GM18502 (cell line): ENCODE measurements around the gene METTL23.
"Not testable (repeated sequence)": the region's sequence is repeated elsewhere in the genome, so short reads cannot be mapped to it uniquely, and the experiment has no call there.

Experiments used
- ATAC-seq: cut with Tn5 transposase; IDR thresholded peaks from one replicate; pipeline ENCODE4 v1.9.1; 2021; ENCODE audit warnings: mild to moderate bottlenecking; ENCODE audit not compliant: unreplicated experiment, poor library complexity

The METTL23 gene

DNA sequence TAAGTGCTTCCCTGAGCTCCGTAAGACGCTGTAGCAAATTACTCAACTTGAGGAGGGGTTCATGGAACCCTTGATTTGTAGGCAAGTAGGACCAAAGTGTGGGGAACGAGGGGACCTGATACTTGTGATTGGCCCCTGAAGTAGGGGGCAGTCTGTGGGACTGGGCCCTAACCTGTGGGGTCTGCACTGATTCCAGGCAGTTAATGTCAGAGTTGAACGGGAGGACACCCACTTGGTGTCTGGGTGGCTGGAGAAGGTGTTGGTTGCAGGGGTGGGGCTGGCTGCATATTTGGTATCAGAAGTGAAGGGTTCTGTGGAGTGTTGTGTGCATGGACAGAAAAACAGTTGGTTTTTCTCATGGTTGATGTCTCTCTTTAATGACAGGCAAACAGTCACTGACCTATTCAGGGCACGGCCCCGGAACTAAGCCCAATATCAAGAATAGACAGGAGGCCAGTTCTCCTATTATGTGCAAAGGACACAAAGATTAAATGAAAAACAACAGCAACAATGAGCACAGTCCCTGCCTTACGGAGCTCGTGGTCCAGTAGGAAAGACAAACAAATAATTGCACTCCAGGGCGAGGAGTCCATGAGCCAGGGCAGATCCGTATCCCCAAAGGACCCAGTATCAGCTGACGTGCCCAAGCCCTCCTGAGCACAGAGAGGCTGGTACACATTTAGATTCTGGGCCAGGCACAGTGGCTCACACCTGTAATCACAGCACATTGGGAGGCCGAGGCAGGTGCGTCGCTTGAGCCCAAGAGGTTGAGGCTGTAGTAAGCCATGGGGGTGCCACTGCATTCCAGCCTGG is 35.1 kb upstream of the METTL23 start:
- ATAC-seq = no peak

DNA sequence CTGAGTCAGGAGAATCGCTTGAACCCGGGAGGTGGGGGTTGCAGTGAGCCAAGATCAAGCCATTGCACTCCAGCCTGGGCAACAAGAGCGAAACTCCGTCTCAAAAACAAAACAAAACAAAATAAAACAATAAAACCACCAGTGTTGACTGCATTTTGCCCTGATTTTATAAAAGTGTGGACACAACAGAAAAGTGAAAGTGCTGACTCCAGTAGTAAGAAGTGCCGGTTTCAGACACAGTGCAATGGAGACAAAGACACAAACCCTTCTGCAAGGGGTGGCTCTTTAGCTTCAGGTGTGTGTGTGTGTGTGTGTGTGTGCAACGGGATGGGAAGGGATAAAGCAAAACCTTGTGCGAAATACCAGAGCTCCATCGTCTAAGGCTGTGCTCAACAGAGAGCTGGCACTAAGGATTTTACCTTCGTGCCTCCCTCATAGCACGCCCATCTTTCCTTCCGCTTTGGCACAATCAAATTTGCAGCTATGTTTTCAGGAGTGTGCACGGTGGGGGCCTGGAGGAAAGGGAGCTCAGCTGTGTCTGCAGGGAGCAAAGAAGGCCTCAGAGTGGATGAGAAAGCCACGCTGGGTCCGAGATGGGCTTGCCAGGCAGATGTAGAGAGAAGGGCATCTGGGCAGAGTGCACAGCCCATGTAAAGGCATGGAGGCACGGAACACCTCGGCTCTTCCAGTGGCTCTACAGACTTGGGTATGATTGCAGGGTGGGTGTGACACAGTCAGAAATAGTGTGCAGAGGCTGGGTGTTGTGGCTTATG is 31.4 kb upstream of the METTL23 start:
- ATAC-seq = no peak

DNA sequence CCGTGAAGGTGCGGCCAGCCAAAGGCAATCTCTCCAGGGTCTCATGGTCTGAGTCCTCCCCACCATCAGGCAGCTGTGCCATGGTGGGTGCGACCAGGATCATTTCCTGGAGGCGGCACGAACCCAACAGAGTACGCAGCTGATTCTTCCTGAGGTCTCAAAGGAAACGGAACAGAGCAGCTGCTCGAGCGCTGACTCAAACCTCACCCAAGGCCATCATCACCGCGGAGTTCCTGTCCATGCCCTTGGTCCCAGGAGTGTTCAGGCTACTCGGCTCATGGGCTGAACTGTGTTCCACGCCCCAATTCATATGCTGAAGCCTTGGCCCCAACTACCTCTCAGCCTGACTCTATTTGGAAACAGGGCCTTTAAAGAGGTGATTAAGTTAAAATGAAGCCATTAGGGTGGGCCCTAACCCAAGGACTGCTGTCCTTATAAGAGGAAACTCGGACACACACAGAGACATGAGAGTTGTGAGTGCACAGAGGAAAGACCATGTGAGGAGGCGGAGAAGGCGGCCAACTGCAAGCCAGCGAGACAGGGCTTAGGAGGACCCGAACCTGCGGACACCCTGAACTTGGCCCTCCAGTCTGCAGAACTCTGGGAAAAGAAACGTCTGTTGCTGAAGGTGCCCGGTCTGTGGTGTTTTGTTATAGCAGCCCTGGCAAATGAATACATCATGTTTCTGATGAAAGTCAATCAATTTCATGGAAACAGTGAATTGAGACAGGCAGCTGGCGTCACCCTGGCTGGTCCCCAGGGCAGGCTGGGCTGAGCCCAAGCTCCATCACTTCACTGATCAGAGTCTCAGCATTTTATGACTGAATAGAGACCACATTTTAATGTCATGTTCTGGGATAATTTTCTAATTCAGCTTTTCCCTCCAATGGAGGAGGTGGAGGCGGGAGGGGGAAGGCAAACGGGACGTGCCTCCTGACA is 29.6 kb upstream of the METTL23 start:
- ATAC-seq = peak; percentile 55

DNA sequence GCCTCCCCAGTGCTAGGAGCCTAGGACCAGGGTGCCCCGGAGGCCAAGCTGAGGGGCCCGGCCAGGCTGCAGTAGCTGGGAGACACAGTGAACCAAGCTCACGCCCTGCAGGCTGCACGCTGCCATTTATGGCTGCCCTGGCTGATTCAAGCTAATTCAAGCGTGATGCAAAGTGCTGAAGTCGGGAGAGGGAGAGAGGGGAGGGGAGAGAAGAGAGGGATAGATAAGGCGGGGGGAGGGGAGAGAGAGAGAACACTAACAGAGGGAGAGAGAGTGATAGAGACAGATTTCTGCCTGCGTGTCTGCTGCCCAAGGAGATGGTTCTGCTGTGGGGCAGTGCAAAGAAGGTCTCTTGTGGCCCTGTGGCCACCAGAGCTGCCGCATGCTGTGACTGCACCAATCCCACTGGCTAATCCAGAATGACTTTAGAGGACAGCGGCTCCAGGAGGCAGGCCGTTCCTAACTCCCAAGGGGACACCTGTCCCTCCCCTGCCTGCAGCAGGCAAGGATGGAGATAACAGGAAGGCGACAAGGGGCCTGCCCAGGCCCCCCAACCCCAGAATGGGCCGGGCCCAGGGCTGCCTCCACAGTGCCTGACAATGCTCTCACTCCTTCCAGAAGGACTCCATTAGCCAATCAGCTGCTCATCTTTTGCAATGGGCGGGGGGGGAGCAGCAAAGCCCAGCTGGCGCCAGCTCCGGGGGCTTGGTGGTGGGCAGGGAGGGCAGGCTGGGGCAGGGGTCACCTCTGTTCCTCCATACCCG is 28.8 kb upstream of the METTL23 start:
- no peak for ATAC-seq

DNA sequence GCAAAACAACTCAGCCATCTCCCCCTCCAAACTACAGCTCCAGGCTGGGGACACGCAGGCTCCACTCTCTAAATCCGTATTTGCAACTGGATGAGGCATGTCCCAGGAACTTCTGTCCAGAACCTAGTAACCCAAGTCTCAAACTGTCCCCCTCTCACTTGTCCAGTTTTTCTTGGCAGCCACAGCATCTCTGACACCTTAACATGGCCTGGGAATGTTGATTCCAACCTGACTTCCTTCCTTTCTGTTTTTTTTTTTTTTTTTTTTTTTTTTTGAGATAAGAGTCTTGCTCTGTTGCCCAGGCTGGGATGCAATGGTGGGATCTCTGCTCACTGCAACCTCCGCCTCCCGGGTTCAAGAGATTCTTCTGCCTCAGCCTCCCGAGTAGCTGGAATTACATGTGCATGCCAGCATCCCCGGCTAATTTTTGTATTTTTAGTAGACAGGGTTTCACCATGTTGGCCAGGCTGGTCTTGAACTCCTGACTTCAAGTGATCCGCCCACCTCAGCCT is 28.1 kb upstream of the METTL23 start:
- ATAC-seq = not testable (repeated sequence)

DNA sequence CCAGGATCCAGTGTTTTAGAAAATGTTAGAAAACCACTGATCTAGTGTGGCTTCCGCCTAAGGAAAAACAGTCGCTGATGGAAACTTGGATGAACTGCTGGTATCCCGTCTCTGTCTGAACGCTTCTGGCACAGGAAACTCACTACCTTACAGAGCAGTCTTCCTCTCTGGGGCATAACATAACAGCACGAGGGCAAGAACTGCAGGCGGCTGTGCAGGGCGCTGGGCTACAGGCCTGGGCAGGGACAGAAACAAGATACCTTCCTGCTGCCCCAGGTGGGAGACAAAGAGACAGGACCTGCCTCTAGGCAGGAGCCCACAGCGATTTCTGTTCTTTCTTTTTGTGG is 26.4 kb upstream of the METTL23 start:
- no peak for ATAC-seq

DNA sequence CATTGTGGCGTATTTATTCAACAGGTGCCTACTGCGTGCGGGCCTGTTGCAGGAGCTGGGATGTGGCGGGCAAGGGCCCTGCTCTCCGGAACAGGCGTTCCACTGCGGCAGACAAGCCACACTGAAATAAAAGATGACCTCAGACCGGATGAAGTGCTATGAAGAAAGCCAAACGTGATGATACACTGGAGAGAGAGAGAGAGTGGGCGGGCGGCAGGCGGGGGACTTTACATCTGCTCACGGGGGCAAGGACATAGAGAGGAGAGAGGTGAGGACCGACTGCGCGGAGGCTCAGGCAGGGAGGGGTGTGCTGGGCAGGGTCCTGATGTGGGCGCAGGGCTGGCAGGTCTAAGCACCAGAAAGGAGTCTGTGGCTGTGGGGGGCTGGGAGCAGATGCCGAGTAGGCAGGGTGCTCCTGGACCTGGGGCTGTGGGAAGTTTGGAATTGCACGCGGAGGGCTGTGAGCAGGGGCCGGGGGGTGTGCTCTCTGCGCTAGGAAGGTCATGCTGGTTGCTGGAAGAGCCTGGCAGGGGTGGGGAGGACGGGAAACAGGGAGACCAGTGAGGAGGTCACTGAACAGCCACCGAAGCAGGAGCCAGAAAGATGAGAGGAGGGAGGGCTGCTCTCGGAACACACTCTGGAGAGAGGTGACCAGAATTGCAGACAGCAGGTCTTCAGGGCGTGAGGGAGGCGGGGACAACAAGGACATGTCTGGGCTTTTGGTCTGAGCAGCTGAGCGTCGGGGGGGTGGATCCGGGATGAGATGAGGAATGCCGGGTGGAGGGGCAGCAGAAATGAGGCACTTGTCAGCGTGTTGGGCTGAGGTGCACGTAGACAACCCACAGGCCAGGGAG is 25.8 kb upstream of the METTL23 start:
- no peak for ATAC-seq

DNA sequence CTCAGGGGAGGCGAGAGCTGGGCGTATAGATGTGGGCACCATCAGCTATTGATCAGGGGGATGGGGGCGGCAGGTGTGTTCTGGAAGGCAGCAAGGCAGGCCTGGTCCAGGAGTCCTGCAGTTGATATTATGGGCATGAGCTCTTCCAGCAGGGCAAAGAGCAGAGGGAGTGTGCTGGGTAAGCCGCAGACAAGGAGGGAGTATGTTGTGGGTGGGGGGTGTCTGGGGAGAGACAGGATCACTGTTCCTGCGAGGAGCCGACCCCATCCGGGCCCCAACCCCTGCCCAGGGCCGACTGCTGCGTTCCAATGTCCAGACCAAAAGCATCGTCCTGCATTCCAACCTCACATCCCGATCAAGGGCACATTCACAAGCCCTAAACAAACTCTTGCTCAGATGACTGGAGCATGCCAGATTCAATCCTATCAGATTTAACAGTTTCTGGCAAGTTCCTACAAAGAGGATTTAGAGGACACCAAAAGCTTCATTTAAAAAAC is 25.1 kb upstream of the METTL23 start:
- ATAC-seq = no peak

DNA sequence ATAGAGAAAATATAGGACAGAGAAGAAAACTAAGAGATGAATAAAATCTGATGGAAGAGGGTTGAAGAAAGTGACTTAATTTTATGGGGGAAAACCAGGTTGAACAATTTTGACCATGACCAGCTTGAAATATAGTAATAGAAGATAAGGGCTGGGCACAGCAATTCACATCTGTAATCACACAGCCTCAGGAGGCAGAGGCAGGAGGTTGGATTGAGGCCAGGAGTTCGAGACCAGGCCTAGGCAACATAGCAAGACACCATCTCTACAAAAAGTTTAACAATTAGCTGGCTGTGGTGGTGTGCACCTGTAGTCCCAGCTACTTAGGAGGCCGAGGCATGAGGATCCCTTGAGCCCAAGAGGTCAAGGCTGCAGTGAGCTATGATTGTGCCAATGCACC is 24.6 kb upstream of the METTL23 start:
- no peak for ATAC-seq

DNA sequence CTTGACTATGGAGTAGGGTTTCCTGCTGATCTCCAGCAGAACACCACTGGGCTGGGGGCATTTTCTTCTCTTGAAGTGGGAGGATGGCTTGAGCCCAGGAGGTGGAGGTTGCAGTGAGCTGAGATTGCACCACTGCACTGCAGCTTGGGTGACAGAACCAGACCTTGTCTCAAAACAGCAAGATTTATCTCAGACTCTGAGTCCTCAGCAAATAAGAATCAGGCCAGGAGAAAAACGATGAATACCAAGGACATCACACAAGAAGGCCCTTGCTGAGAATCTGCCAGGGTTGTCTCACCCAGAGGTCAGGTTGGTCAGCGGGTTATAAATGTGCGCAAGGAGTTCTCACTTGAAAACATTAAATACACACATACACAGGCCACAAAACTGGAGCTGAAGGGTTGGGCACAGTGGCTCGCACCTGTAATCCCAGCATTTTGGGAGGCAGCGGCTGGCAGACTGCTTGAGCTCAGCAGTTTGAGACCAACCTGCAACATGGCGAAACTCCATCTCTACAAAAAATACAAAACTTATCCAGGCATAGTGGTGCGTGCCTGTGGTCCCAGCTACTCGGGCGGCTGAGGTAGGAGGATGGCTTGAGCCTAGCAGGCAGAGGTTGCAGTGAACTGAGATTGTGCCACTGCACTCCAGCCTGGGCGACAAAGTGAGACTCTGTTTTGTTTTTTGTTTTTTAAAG is 23.6 kb upstream of the METTL23 start:
- no peak for ATAC-seq

DNA sequence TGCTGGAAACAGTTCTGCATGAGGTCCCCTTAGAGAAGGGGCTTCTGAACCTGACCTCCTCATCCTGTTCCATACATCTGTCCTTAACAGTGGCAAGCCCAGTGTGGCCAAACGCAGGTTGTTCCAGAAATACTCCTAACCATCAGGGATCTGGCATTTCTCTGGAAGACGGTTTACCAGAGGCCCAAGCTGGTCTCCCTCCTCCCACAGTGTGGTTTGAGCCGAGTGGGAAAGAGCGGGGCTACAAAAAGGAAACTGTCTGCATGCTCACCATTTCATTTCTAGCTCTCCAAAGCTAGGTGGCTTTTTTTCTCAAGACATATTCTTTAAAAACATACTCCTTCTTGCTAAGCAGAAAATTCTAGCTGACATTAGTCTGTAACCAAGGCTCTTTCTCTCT is 21.8 kb upstream of the METTL23 start:
- ATAC-seq = no peak

DNA sequence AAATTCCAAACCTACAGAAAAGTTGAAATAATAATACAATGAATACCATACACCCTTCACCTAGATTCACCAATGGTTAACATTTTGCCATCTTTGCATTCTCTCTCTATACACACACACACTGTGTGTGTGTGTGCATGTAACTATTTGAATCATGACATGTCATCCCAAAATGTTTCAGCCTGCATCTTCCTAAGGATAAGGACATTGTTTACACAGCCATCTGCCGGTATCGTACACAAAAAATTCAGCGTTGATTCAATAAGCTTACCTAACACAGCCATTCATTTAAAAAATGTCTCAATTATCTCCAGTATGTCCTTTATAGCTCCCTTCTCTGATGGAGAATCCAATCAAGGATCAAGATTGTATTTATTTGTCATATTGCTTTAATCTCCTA is 19.8 kb upstream of the METTL23 start:
- no peak for ATAC-seq

DNA sequence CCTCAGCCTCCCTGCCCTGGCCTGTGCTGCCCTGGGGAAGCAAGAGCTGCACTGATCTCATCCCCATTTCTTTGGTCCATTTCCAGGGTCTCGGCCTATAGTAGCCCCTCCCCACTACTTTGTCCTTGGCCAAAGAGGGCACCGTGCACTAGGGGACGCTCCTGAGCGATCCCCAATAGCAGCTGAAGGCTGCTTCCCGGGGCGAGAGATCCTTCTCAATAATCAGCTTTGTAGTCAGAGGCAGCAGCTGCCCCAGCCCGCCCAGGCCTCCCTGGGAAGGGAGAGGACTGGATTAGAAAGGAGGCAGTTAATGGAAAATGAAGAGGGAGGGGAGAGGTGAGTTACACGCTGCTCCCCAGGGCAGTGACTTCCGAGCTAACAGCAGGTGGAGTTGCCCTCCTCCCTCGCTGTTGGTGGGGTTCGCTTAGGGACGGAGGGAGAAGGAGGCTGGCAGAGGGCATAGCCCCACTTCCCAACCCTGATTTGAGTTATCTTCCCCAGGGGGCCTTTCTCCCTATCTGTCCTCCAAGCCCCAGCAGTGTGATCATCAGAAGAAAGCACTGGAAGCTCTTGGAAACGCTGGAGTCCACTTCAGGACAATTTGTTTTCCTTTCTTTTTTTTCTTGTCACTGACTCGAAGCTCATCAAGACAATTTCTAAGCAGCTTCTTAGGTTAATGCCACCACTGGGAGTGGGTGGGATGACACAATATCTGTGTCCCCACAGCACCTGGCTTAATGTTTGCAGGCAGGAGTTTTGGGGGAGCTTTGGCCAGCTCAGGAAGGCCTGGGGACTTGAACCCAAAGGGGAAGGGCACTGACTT is 18.4 kb upstream of the METTL23 start:
- ATAC-seq = no peak

DNA sequence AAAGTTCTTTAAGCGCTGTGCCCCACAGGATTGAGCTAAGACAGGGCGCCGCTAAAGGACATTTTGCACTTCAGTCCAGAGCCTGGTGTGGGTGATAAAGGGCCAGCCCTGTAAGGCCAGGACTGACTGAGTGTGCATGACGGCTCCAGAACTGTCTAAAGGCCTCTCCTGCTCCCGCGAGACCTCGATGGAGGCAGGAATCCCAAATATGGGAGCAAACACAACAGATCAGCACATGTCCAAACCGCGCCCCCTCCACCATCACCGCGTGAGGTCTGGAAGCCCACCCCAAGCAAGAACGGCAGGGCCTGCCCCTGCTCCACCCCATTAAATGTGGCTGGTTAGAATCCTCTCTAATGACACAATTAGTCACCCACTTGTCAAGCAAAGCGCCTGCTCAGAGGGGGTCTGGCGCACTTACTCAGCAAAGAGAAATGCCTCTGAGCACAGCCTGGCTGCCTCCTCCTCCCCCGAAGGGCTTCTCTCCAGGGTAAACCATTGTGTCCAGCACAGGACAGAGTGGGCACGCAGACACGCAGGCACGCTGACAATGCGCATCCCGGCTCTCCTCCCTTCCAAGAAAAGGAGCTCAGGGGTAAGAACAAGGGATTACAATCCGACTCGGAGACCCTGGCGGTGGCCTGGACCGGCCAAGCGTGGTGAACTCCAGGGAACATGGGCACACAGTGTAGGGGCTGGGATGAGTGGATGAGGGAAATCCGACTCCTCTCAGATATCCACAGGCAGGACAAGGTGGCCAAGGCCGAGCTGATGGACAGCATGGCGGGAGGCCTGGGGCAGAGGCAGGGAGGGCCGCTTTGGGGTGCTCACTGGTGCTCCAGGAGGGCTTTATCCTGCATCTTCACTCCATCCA is 17.3 kb upstream of the METTL23 start:
- ATAC-seq = no peak

DNA sequence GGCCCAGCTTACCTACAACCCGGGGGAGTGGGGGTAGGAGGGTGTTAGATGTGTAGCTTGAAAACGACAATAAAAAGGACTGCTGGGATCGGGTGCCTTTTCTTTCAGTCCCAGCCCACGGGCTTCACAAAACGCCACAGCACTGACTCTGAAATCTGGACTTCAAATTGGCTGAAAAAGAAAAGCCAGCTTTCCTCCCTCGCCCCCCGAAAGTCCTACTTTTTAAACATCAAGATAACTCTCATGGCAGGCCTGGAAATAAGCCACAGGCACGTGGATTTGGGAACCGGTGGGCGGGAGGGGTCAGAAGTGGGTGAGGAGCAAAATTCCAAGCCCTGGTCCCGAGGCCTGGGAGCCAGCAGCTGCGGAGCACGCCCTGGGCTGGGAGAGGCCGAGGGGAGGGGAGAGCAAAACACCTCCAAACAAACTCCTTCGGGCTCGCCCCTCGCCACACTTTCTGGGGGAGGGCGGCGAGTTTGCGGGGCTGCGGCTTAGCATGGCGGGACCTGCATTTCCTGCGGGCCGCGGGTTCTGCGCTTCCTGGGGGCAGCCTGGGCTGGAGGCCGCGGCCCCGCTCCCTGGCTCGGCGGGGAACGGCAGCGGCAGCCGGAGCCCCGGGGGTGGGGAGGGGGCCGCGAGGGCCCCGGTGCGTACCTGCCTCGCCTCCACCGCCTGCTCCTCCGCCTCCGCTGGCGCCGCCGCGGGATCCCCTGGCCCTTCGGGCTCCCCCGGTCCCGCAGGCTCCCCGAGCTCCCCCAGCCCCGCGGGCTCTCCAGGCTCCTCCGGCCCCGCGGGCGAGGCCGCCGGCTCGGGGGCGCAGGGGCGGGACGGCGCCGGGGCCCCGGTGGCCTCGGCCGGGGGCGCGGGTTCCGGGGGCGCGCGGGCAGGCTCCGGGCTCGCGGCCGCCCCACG is 16.4 kb upstream of the METTL23 start:
- ATAC-seq = not testable (repeated sequence)
